Glutamatergic neuron (in vitro differentiated cells): Measurements from ENCODE around the gene SLC16A9. TPM values are rescaled to one million over a fixed set of nuclear protein-coding genes. Genes with fewer than 3 reads are reported as not detected.

Experiments
- DNase-seq: peaks from one replicate; pipeline ENCODE4 v3.0.0; 2022
- H3K27ac Mint-ChIP-seq: one replicate; pipeline ENCODE4 v1.8.0; 2020; ENCODE audit warnings: mild to moderate bottlenecking, mixed read lengths, inconsistent platforms; ENCODE audit not compliant: unreplicated experiment
- H3K27me3 Mint-ChIP-seq: one replicate; pipeline ENCODE4 v1.8.0; 2020; ENCODE audit warnings: mild to moderate bottlenecking, moderate library complexity, mixed read lengths, inconsistent platforms; ENCODE audit not compliant: unreplicated experiment
- H3K36me3 Mint-ChIP-seq: one replicate; pipeline ENCODE4 v1.8.0; 2020; ENCODE audit warnings: mild to moderate bottlenecking, mixed read lengths, inconsistent platforms; ENCODE audit not compliant: unreplicated experiment
- H3K4me1 Mint-ChIP-seq: one replicate; pipeline ENCODE4 v1.8.0; 2020; ENCODE audit warnings: mild to moderate bottlenecking, low read depth, mixed read lengths, inconsistent platforms; ENCODE audit not compliant: unreplicated experiment
- H3K4me3 Mint-ChIP-seq: one replicate; pipeline ENCODE4 v1.8.0; 2020; ENCODE audit warnings: mild to moderate bottlenecking, mixed read lengths, inconsistent platforms; ENCODE audit not compliant: unreplicated experiment
- H3K9me3 Mint-ChIP-seq: one replicate; pipeline ENCODE4 v1.8.0; 2020; ENCODE audit warnings: mild to moderate bottlenecking, moderate library complexity, mixed read lengths, inconsistent platforms; ENCODE audit not compliant: unreplicated experiment
- CTCF ChIP-seq: fragments of 200-600 bp; sonication (generic); IDR thresholded peaks from one replicate; pipeline ENCODE4 v1.5.0; 2021; ENCODE audit not compliant: partially characterized antibody, unreplicated experiment
- total RNA-seq: library from RNA; stranded (reverse); fragmentation: NEBNext Ultra II Directional; extraction: Animal tissue kit (Norgen Biotek cat#: 25700); gene quantifications from one replicate; pipeline ENCODE4 v1.2.1, GENCODE V29; 2021; ENCODE audit not compliant: unreplicated experiment

SLC16A9 gene
- total RNA-seq, 1 donor from 2014 or later: 1.2 TPM

GRCh38 chr10:59711871-59712494 is 2.3 kb upstream of the SLC16A9 start:
- Mint-ChIP-seq H3K4me3 (no peak overlapping the region), H3K36me3 (peaks cover 5% of the 10 kb centered on the region), H3K27ac (no peak overlapping the region), H3K4me1 (no peaks in the 10 kb centered on the region), H3K9me3 (no peaks in the 10 kb centered on the region), H3K27me3 (no peaks in the 10 kb centered on the region)
- no peak for TF ChIP-seq CTCF
- no peak for DNase-seq

- DNase-seq: peak; percentile 41
- no peaks in the 10 kb centered on the region for H3K9me3 Mint-ChIP-seq
- peaks cover 5% of the 10 kb centered on the region for H3K36me3 Mint-ChIP-seq
- H3K4me1 Mint-ChIP-seq: no peaks in the 10 kb centered on the region
- no peak overlapping the region for H3K27ac Mint-ChIP-seq
- H3K27me3 Mint-ChIP-seq: no peaks in the 10 kb centered on the region
- no peak for TF ChIP-seq CTCF
- peak overlapping the region; percentile 84 for H3K4me3 Mint-ChIP-seq
Observed at GRCh38 chr10:59708816-59709394, 745 bp downstream of the SLC16A9 start.

- H3K27ac Mint-ChIP-seq: no peak overlapping the region
- H3K36me3 Mint-ChIP-seq: peaks cover 5% of the 10 kb centered on the region
- H3K9me3 Mint-ChIP-seq: no peaks in the 10 kb centered on the region
- H3K4me3 Mint-ChIP-seq: no peak overlapping the region
- TF ChIP-seq CTCF: no peak
- DNase-seq: no peak
- H3K4me1 Mint-ChIP-seq: no peaks in the 10 kb centered on the region
- H3K27me3 Mint-ChIP-seq: no peaks in the 10 kb centered on the region
Observed at GRCh38 chr10:59706851-59707797, 2.5 kb downstream of the SLC16A9 start.

GRCh38 chr10:59705931-59706330 is 3.7 kb downstream of the SLC16A9 start:
- Mint-ChIP-seq H3K27me3 (no peaks in the 10 kb centered on the region), H3K4me3 (no peak overlapping the region), H3K9me3 (no peaks in the 10 kb centered on the region), H3K4me1 (no peaks in the 10 kb centered on the region), H3K27ac (no peak overlapping the region), H3K36me3 (peaks cover 5% of the 10 kb centered on the region)
- DNase-seq: no peak
- TF ChIP-seq CTCF: no peak
